B cell (primary cell): ENCODE data around the gene PITRM1. TPM values are rescaled to one million over a fixed set of nuclear protein-coding genes. Genes with fewer than 3 reads are reported as not detected.

Experiments
- ATAC-seq: fragments of 200-7000 bp; cut with Tn5 transposase; one replicate; pipeline ENCODE4 v1.10.0; 2021; ENCODE audit warnings: low read depth, mild to moderate bottlenecking, moderate number of reproducible peaks, moderate library complexity
- CTCF ChIA-PET: fragments of 350-600 bp; sonication (Branson Sonifier 250); formaldehyde crosslinking; loops from one replicate; lab custom pipeline; 2021; ENCODE audit warnings: antibody characterized with exemption, inconsistent platforms; lab: Charles Lee
- POLR2A ChIA-PET: fragments of 350-600 bp; sonication (Branson Sonifier 250); formaldehyde crosslinking; loops from one replicate; lab custom pipeline; 2021; ENCODE audit warnings: antibody characterized with exemption; lab: Charles Lee
- DNase-seq: peaks from one replicate; pipeline ENCODE4 v3.0.0; 2013
- H2AFZ ChIP-seq: 2 replicates; pipeline ENCODE4 v1.6.1; 2012; ENCODE audit warnings: mild to moderate bottlenecking, low read depth, low read length; ENCODE audit not compliant: insufficient read depth, poor library complexity, severe bottlenecking
- H3K27ac ChIP-seq, 2 donors: 1 replicate in 1 of 2; 2 replicates in 1 of 2; pipeline ENCODE4 v1.5.1; 2012 to 2013; ENCODE audit warnings: low read length in 2 of 2, mild to moderate bottlenecking in 2 of 2, moderate library complexity in 1 of 2
- H3K27me3 ChIP-seq, 4 experiments: fragments of 200-600 bp in 1 of 4; sonication (generic) in 1 of 4; replicated peaks in 1 of 4; 1 replicate in 2 of 4; 2 replicates in 2 of 4; pipeline versions ENCODE4 v1.6.1 to v1.7.0; 2013 to 2016; ENCODE audit warnings: low read length in 3 of 4, mild to moderate bottlenecking in 2 of 4, mixed read lengths in 1 of 4, moderate library complexity in 1 of 4; ENCODE audit not compliant: insufficient read depth in 4 of 4, control insufficient read depth in 3 of 4; ENCODE audit errors: control extremely low read depth in 1 of 4
- H3K36me3 ChIP-seq, 2 experiments: replicated peaks in 1 of 2; 1 replicate in 1 of 2; 2 replicates in 1 of 2; pipeline versions ENCODE4 v1.6.1 to v1.7.1; 2013; ENCODE audit warnings: low read length in 1 of 2; ENCODE audit not compliant: insufficient read depth in 2 of 2, control insufficient read depth in 1 of 2; ENCODE audit errors: control extremely low read depth in 1 of 2, extremely low read depth in 1 of 2
- H3K4me1 ChIP-seq, 2 donors: fragments of 200-600 bp in 1 of 2; sonication (generic) in 1 of 2; 1 replicate in 1 of 2; 2 replicates in 1 of 2; pipeline versions ENCODE4 v1.5.1 to v1.6.1; 2013 to 2017; ENCODE audit warnings: low read length in 2 of 2; ENCODE audit not compliant: control insufficient read depth in 2 of 2, insufficient read depth in 2 of 2
- H3K4me2 ChIP-seq: replicated peaks from 2 replicates; pipeline ENCODE3; 2012; ENCODE audit warnings: mild to moderate bottlenecking, low read depth, low read length; ENCODE audit not compliant: poor library complexity, severe bottlenecking
- H3K4me3 ChIP-seq, 5 experiments: fragments of 200-600 bp in 1 of 5; sonication (generic) in 1 of 5; 1 replicate in 3 of 5; 2 replicates in 2 of 5; pipeline versions ENCODE4 v1.5.1 to v1.7.0; 2011 to 2016; ENCODE audit warnings: low read length in 4 of 5, mild to moderate bottlenecking in 4 of 5, low read depth in 2 of 5, control low read depth in 1 of 5, moderate library complexity in 1 of 5; ENCODE audit not compliant: insufficient read depth in 1 of 5; ENCODE audit errors: control extremely low read depth in 1 of 5, extremely low read depth in 1 of 5
- H3K79me2 ChIP-seq: fragments of 200-600 bp; sonication (generic); one replicate; pipeline ENCODE4 v1.6.0; 2016; ENCODE audit warnings: low read length; ENCODE audit not compliant: control insufficient read depth, insufficient read depth
- H3K9ac ChIP-seq: fragments of 200-600 bp; sonication (generic); 2 replicates; pipeline ENCODE4 v1.6.1; 2017; ENCODE audit warnings: mild to moderate bottlenecking, low read length, moderate library complexity
- H3K9me3 ChIP-seq, 3 donors: one replicate each; pipeline versions ENCODE4 v1.6.1 to v1.7.1; 2013; ENCODE audit warnings: low read length in 2 of 3; ENCODE audit not compliant: control insufficient read depth in 2 of 3, insufficient read depth in 1 of 3; ENCODE audit errors: control extremely low read depth in 1 of 3
- H4K20me1 ChIP-seq: 2 replicates; pipeline ENCODE4 v1.6.0; 2012; ENCODE audit warnings: mild to moderate bottlenecking, low read length; ENCODE audit not compliant: insufficient read depth, control insufficient read depth, poor library complexity, severe bottlenecking
- H3K27ac Mint-ChIP-seq: one replicate; pipeline ENCODE4 v1.8.0; 2021; ENCODE audit warnings: mixed read lengths
- H3K27me3 Mint-ChIP-seq: one replicate; pipeline ENCODE4 v1.8.0; 2021; ENCODE audit warnings: mixed read lengths
- H3K4me1 Mint-ChIP-seq: one replicate; pipeline ENCODE4 v1.8.0; 2021; ENCODE audit warnings: mixed read lengths
- H3K4me3 Mint-ChIP-seq: one replicate; pipeline ENCODE4 v1.8.0; 2021; ENCODE audit warnings: mixed read lengths
- H3K9me3 Mint-ChIP-seq: one replicate; pipeline ENCODE4 v1.8.0; 2022; ENCODE audit warnings: mixed read lengths; ENCODE audit not compliant: insufficient read depth
- EZH2 ChIP-seq: IDR thresholded peaks from 2 replicates; pipeline ENCODE4 v1.6.1; 2012; ENCODE audit warnings: borderline replicate concordance, low read depth, mild to moderate bottlenecking, moderate library complexity, low read length; ENCODE audit not compliant: insufficient read depth, poor library complexity, severe bottlenecking
- WGBS: methylation state at CpG from one replicate; pipeline ENCODE4 v1.1.5; 2013; ENCODE audit warnings: missing lambda C conversion rate; ENCODE audit not compliant: insufficient coverage; 5-methylcytosine and 5-hydroxymethylcytosine counted together
- intact Hi-C: fragments of 100-400 bp; cut with micrococcal nuclease; formaldehyde crosslinking; loops from one replicate; pipeline ENCODE4 v1.10.0; 2022
- polyA plus RNA-seq: library from polyadenylated mRNA; depleted of rRNA; stranded (reverse); fragments of >200 nt; gene quantifications from 2 replicates; pipeline ENCODE4 v1.2.3, GENCODE V29; 2012
- total RNA-seq, 2 donors: library from RNA; stranded (reverse); fragments of 120-200 nt in 1 of 2; gene quantifications; 1 replicate in 1 of 2; 2 replicates in 1 of 2; pipeline versions ENCODE4 v1.2.3 to v1.2.4, GENCODE V29; 2013 to 2022
- TF ChIP-seq, protein P1 (sequence below): fragments of 200-600 bp; IDR thresholded peaks from one replicate; pipeline ENCODE4 v1.8.0; 2022; ENCODE audit warnings: antibody characterized with exemption, mild to moderate bottlenecking

The PITRM1 gene
- total and polyA plus RNA-seq, 2 donors (not counting 1 experiment from before 2014, with no cell fraction given) = 50.7 to 71.1 TPM

GRCh38 chr10:3203016-3203811 is 30.6 kb upstream of the PITRM1 start:
- no peak for DNase-seq
- WGBS = 81% methylated on average over 11 of the region's 11 CpGs
- CTCF ChIA-PET = interaction anchor here (0.9 to 1.6 kb wide), 3 partner anchors 9 to 13 kb away, joined by 3 to 4 read pairs (median 3); no protein-coding TSS in a partner anchor
- Histone ChIP-seq H3K79me2 (no peaks in the 10 kb centered on the region), H3K4me1 (peaks cover 0 to 3% of the 10 kb centered on the region in 2 donors), H3K9ac (no peak overlapping the region), H3K9me3 (peaks cover 0 to 2% (median 0%) of the 10 kb centered on the region in 3 donors), H2AFZ (no peak overlapping the region), H3K27ac (no peak overlapping the region), H3K36me3 (no peaks in the 10 kb centered on the region), H3K4me3 (no peak overlapping the region), H3K4me2 (no peak overlapping the region), H4K20me1 (no peaks in the 10 kb centered on the region), H3K27me3 (peaks cover 0 to 23% (median 3%) of the 10 kb centered on the region in 4 experiments)
- TF ChIP-seq EZH2 = no peak
- TF ChIP-seq, protein P1, sequence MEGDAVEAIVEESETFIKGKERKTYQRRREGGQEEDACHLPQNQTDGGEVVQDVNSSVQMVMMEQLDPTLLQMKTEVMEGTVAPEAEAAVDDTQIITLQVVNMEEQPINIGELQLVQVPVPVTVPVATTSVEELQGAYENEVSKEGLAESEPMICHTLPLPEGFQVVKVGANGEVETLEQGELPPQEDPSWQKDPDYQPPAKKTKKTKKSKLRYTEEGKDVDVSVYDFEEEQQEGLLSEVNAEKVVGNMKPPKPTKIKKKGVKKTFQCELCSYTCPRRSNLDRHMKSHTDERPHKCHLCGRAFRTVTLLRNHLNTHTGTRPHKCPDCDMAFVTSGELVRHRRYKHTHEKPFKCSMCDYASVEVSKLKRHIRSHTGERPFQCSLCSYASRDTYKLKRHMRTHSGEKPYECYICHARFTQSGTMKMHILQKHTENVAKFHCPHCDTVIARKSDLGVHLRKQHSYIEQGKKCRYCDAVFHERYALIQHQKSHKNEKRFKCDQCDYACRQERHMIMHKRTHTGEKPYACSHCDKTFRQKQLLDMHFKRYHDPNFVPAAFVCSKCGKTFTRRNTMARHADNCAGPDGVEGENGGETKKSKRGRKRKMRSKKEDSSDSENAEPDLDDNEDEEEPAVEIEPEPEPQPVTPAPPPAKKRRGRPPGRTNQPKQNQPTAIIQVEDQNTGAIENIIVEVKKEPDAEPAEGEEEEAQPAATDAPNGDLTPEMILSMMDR = no peak
- Mint-ChIP-seq H3K27ac (no peak overlapping the region), H3K9me3 (no peaks in the 10 kb centered on the region), H3K4me3 (no peak overlapping the region), H3K4me1 (peaks cover 5% of the 10 kb centered on the region), H3K27me3 (peaks cover 52% of the 10 kb centered on the region)
- POLR2A ChIA-PET = no interaction called here
- intact Hi-C loops = no loop called here
- no peak for ATAC-seq

GRCh38 chr10:3201796-3202195 is 29.2 kb upstream of the PITRM1 start:
- Histone ChIP-seq H3K4me2 (no peak overlapping the region), H3K27ac (no peak overlapping the region), H3K27me3 (peaks cover 0 to 36% (median 10%) of the 10 kb centered on the region in 4 experiments), H3K79me2 (no peaks in the 10 kb centered on the region), H2AFZ (no peak overlapping the region), H3K36me3 (no peaks in the 10 kb centered on the region), H3K4me1 (peaks cover 7% of the 10 kb centered on the region in 2 donors), H3K4me3 (no peak overlapping the region), H3K9ac (no peak overlapping the region), H3K9me3 (peaks cover 0 to 2% (median 0%) of the 10 kb centered on the region in 3 donors), H4K20me1 (no peaks in the 10 kb centered on the region)
- peaks cover 8% of the 10 kb centered on the region for H3K4me1 Mint-ChIP-seq
- H3K4me3 Mint-ChIP-seq = no peak overlapping the region
- CTCF ChIA-PET = interaction anchor here (2.7 kb wide), 1 partner anchor 1565 kb away, joined by 12 read pairs; no protein-coding TSS in a partner anchor
- POLR2A ChIA-PET = no interaction called here
- no peak for DNase-seq
- no peak overlapping the region for H3K27ac Mint-ChIP-seq
- intact Hi-C loops = no loop called here
- H3K9me3 Mint-ChIP-seq = no peaks in the 10 kb centered on the region
- WGBS = 92% methylated on average over 8 of the region's 8 CpGs
- ATAC-seq = no peak
- TF ChIP-seq, protein P1 = no peak
- TF ChIP-seq EZH2 = no peak
- peaks cover 60% of the 10 kb centered on the region for H3K27me3 Mint-ChIP-seq
